Effector memory CD4-positive, alpha-beta T cell (primary cell): ENCODE measurements around the gene P2RX7.

Source experiments
- DNase-seq, 3 donors: peaks; one replicate each; pipeline ENCODE4 v3.0.0-alpha.2; 2020
- H3K27ac ChIP-seq: 2 replicates; pipeline ENCODE4 v1.7.0; 2013; ENCODE audit warnings: mild to moderate bottlenecking, low read length, moderate library complexity; ENCODE audit not compliant: insufficient read depth, poor library complexity, severe bottlenecking
- H3K27me3 ChIP-seq: replicated peaks from 2 replicates; pipeline ENCODE4 v1.7.0; 2013; ENCODE audit warnings: mild to moderate bottlenecking, low read length; ENCODE audit not compliant: insufficient read depth, control insufficient read depth, poor library complexity, severe bottlenecking
- H3K36me3 ChIP-seq: 2 replicates; pipeline ENCODE4 v1.7.0; 2013; ENCODE audit warnings: mild to moderate bottlenecking, low read length, moderate library complexity; ENCODE audit not compliant: control insufficient read depth, insufficient read depth
- H3K4me1 ChIP-seq: 2 replicates; pipeline ENCODE4 v1.7.0; 2013; ENCODE audit warnings: low read length, mild to moderate bottlenecking; ENCODE audit not compliant: control insufficient read depth, insufficient read depth, poor library complexity, severe bottlenecking
- H3K4me3 ChIP-seq: 2 replicates; pipeline ENCODE4 v1.7.0; 2013; ENCODE audit warnings: low read length, low read depth, mild to moderate bottlenecking; ENCODE audit not compliant: insufficient read depth, poor library complexity, severe bottlenecking
- H3K9me3 ChIP-seq: 2 replicates; pipeline ENCODE4 v1.7.0; 2013; ENCODE audit warnings: mild to moderate bottlenecking, low read length, moderate library complexity; ENCODE audit not compliant: control insufficient read depth

Gene P2RX7

GRCh38 chr12:121214855-121215745 is 82.4 kb downstream of the P2RX7 start:
- Histone ChIP-seq H3K4me3 (no peak overlapping the region), H3K36me3 (peaks cover 23% of the 10 kb centered on the region), H3K4me1 (peaks cover 20% of the 10 kb centered on the region), H3K27ac (peak overlapping the region; percentile 40), H3K9me3 (no peaks in the 10 kb centered on the region), H3K27me3 (no peaks in the 10 kb centered on the region)
- DNase-seq: no peak

GRCh38 chr12:121216102-121216501 is 83.4 kb downstream of the P2RX7 start:
- Histone ChIP-seq H3K9me3 (no peaks in the 10 kb centered on the region), H3K4me3 (no peak overlapping the region), H3K27ac (no peak overlapping the region), H3K4me1 (peaks cover 12% of the 10 kb centered on the region), H3K36me3 (peaks cover 23% of the 10 kb centered on the region), H3K27me3 (no peaks in the 10 kb centered on the region)
- no peak for DNase-seq

- Histone ChIP-seq H3K4me3 (no peak overlapping the region), H3K27me3 (no peaks in the 10 kb centered on the region), H3K27ac (no peak overlapping the region), H3K4me1 (peaks cover 5% of the 10 kb centered on the region), H3K36me3 (peaks cover 23% of the 10 kb centered on the region), H3K9me3 (no peaks in the 10 kb centered on the region)
- DNase-seq: no peak
These were observed 84.4 kb downstream of the P2RX7 start for GRCh38 chr12:121217063-121217462.

DNA sequence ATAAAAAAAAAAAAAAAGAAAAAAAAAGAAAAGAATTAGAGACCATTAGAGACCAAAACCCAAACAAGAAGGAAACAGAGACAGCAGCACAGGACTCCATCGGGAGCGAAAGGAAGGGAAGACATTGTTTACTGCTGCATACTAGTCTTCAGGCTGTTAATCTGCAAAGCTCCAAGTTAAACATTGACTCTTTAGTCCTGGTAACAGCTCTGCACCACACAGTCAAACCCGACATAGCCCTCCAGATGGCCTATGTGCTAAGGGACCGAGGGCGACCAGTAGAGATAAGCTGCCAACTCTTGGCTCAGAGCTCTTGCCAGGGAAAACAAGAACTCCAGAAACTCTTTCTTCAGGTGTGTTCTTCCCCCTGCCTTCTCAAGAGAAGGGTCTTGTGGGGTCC is 85.1 kb downstream of the P2RX7 start:
- no peaks in the 10 kb centered on the region for H3K9me3 ChIP-seq

GRCh38 chr12:121218588-121219352 is 86.1 kb downstream of the P2RX7 start:
- Histone ChIP-seq H3K9me3 (no peaks in the 10 kb centered on the region), H3K4me3 (no peak overlapping the region), H3K36me3 (peaks cover 23% of the 10 kb centered on the region), H3K27me3 (no peaks in the 10 kb centered on the region), H3K4me1 (peaks cover 15% of the 10 kb centered on the region), H3K27ac (no peak overlapping the region)
- DNase-seq: no peak

More for the DNA sequence above, 85.1 kb downstream of the P2RX7 start:
- no peak for DNase-seq
- Histone ChIP-seq H3K27me3 (no peaks in the 10 kb centered on the region), H3K4me3 (no peak overlapping the region), H3K4me1 (peaks cover 7% of the 10 kb centered on the region), H3K36me3 (peaks cover 23% of the 10 kb centered on the region), H3K27ac (no peak overlapping the region)

DNA sequence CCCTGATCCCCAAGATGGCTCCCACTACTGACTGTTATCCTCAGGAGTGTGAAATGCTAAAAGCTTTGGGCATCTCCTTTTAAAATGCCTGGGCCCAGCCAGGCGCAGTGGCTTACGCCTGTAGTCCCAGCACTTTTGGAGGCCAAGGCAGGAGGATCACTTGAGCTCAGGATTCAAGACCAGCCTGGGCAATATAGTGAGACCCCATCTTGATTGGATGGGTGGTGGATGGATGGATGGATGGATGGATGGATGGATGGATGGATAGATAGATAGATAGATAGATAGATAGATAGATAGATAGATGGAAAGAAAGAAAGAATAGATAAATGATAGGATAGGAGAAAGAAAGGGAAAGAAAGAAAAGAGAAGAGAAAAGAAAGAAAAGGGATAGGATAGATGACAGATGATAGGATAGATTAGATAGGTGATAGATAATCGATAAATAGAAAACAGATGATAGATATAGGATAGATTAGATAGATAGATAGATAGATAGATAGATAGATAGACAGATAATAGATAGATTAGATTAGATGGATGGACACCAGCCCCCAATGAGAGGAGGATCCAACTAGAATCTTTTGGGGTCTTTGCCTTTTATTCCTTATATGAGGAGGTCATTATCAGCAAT is 86.8 kb downstream of the P2RX7 start:
- Histone ChIP-seq H3K36me3 (peaks cover 23% of the 10 kb centered on the region), H3K27me3 (no peaks in the 10 kb centered on the region), H3K27ac (no peak overlapping the region), H3K4me1 (peaks cover 22% of the 10 kb centered on the region), H3K4me3 (no peak overlapping the region), H3K9me3 (no peaks in the 10 kb centered on the region)
- DNase-seq: no peak

GRCh38 chr12:121222847-121223246 is 90.2 kb downstream of the P2RX7 start:
- Histone ChIP-seq H3K36me3 (peaks cover 10% of the 10 kb centered on the region), H3K4me3 (no peak overlapping the region), H3K27ac (peak overlapping the region; percentile 50), H3K27me3 (no peaks in the 10 kb centered on the region), H3K4me1 (peaks cover 45% of the 10 kb centered on the region), H3K9me3 (no peaks in the 10 kb centered on the region)
- DNase-seq: no peak

- Histone ChIP-seq H3K27me3 (no peaks in the 10 kb centered on the region), H3K9me3 (no peaks in the 10 kb centered on the region), H3K4me3 (no peak overlapping the region), H3K27ac (peak overlapping the region; percentile 50), H3K4me1 (peaks cover 45% of the 10 kb centered on the region), H3K36me3 (peaks cover 4% of the 10 kb centered on the region)
- peak in 1 of 3 donors; percentile 14 for DNase-seq
These were observed 90.9 kb downstream of the P2RX7 start for GRCh38 chr12:121223292-121224285.

GRCh38 chr12:121224591-121224990 is 91.9 kb downstream of the P2RX7 start:
- no peak overlapping the region for H3K4me3 ChIP-seq
- H3K27ac ChIP-seq: peak overlapping the region; percentile 38
- DNase-seq: peak; percentile 19 to 40 (median 35)
- no peaks in the 10 kb centered on the region for H3K9me3 ChIP-seq
- no peaks in the 10 kb centered on the region for H3K27me3 ChIP-seq
- peaks cover 45% of the 10 kb centered on the region for H3K4me1 ChIP-seq
- peaks cover 9% of the 10 kb centered on the region for H3K36me3 ChIP-seq
